A549 (cell line): Measurements from ENCODE around the gene CFAP99.

Source experiments
- MAZ ChIP-seq: fragments of 150-350 bp; IDR thresholded peaks from 2 replicates; pipeline ENCODE4 v1.6.1; 2014; ENCODE audit warnings: antibody characterized with exemption, low read depth, low read length, borderline replicate concordance
- TF ChIP-seq, protein P1 (sequence below): fragments of >200 bp; sonication (Bioruptor Twin); formaldehyde crosslinking; IDR thresholded peaks from 3 replicates; pipeline ENCODE4 v1.5.1; 2016

DNA sequence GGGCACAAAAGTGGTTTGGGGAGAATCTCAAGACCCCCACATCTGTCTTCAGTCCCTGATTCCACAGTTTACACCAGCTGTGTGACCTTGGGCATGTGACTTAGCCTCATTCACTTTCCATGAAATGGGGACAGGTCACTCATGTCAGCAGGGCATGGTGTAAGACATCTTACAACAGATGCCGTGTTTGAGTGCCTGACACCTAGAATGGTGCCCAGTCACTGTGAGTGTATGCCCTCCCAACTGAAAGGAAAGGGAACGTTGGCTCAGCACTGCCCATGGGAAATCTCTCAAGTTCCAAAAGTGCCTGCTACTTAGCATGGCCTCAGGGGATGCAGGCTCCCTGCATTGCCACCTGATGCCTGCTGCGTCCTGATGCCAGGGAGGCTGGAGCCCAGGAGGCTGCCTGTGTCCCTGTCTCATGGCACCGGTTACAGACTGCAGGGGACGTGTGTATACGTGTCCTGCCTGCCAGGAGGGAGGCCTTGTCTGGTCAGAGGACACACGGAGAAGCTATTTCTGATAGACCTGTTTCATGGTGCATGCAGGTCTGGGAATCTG, 82.4 kb downstream of the CFAP99 start:
- no peak for TF ChIP-seq MAZ
- TF ChIP-seq, protein P1, sequence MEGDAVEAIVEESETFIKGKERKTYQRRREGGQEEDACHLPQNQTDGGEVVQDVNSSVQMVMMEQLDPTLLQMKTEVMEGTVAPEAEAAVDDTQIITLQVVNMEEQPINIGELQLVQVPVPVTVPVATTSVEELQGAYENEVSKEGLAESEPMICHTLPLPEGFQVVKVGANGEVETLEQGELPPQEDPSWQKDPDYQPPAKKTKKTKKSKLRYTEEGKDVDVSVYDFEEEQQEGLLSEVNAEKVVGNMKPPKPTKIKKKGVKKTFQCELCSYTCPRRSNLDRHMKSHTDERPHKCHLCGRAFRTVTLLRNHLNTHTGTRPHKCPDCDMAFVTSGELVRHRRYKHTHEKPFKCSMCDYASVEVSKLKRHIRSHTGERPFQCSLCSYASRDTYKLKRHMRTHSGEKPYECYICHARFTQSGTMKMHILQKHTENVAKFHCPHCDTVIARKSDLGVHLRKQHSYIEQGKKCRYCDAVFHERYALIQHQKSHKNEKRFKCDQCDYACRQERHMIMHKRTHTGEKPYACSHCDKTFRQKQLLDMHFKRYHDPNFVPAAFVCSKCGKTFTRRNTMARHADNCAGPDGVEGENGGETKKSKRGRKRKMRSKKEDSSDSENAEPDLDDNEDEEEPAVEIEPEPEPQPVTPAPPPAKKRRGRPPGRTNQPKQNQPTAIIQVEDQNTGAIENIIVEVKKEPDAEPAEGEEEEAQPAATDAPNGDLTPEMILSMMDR: no peak
